Hippocampal formation (tissue), 2 donors: Measurements from ENCODE around the gene PXK.

Experiments used
- DNase-seq, 2 donors: peaks; one replicate each; lab custom pipeline; 2025; lab: John Stamatoyannopoulos, UW

Gene PXK

DNA sequence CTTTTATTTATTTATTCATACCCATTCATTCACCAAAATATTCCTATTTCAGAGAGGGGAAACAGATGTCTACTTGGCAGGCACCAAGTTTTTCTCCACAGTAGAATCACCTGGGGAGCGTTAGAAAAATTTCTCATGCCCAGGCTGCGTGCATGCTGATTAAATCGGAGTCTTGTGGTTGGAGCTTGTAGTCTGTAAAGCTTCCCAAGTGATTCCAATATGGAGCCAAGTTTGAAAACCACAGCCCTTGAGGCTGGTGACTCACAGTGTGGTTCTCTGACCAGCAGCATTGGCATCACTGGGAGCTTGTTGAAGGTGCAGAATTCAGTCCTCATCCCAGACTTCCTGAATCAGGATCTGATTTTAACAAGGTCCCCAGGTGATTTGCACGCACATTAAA lies 51.2 kb downstream of the PXK start:
- DNase-seq: no peak

DNA sequence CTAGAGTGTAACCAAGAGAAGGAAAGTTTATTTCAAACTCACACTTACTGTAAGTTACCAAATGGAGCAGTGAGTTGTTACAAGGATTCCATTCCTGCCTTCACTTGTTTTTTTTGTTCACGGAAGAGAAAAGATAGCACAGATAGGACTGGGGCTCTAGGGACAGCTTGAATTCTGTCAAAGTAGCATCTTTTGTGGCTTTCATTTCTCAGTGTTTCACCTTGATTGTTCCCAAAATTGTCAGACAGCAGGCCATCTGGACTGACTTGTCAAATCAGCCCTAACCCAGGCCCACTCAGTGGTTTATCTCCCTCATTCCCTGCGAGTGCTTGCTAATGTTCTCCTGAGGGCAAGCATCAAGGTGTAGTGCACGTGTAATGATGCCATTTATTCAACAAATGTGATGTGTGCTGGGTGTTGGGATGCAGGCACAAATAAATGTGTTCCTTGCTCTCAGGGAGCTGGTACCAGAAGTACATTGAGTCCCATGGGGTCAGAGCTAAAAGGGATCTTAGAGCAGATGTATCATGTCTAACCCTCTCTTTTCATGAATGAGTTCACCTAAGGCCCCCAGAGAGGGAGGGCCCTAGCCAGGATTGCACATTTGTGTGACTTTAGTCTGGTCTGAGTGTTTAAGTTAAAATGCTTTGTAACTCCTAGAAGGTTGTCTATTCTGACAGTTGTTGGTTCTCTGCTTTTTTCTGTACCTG lies 51.8 kb downstream of the PXK start:
- DNase-seq: no peak

DNA sequence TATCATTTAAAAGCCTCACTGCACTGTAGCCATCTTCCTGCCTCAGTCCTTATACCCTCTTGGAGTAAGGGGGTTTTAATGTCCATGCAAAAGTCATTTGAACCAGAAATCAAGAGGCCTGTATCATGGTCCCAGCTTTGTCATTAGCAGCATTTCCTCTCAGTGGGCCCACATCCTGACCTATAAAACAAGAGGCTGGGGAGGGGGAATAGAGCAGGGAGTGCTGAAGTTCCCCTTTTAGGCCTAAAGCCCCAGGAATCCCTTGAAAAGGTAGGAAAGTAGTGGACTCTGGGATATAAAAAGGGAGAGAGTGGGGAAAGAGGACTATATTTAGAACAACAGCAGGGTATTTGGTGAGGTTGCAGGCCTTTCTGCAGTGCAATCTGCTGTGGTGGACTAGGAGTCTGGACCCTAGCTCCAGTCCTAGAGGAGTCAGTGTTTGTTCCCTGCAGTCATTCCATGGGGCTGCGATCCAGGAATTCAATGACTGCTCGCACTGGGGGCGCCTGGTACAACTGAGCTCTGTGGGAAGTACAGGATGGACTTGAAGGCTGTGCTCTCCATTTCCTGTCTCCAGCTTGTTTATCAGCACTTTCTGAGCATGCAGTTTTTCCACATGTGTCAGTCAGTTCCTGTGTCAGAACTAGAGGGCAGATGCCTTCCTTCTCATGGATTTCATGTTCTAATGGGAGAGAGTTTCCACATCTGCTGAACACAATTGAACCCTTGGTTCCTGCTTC lies 54.1 kb downstream of the PXK start:
- DNase-seq: peak; percentile 83 to 91

DNA sequence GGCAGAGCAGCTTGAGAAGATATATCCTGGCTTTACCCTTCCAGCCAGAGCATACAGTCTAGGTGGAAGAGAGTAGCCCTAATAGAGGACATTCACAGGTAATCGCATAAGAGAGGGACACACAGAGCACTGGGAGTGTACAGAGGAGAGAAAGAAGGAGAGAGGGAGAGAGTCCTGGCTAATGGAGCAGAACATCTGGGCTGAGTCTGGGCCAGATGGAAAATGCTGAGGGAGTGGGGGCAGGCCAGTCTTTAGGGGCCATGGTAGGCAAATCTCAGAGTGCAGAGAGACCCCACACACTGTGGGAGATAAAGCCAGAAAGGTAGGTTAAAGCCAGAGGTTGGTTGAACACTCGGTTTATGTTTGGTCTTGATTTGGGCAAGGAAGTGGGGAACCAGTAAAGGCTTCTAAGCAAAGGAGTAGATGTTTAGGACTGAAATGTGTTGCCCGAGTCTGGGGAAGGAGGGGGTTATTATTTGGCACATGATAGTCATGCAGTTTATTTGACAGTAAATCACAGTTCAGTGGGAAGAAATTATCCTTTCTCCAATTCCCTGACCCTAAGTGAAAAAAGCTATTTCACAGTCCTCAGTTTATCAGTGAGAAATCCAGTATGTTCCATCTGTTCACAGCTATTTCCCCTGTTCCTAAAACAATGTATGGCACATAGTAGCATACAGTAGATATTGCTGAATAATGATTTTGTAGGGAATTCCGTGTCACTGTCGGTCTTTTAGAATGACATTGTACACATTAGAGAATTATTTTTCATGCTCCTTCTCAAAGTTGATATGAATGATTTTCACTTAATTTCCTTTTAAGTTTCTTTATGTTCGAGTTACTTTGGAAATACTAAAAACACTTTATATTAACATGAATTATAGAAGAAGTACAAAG lies 55.2 kb downstream of the PXK start:
- DNase-seq: no peak

DNA sequence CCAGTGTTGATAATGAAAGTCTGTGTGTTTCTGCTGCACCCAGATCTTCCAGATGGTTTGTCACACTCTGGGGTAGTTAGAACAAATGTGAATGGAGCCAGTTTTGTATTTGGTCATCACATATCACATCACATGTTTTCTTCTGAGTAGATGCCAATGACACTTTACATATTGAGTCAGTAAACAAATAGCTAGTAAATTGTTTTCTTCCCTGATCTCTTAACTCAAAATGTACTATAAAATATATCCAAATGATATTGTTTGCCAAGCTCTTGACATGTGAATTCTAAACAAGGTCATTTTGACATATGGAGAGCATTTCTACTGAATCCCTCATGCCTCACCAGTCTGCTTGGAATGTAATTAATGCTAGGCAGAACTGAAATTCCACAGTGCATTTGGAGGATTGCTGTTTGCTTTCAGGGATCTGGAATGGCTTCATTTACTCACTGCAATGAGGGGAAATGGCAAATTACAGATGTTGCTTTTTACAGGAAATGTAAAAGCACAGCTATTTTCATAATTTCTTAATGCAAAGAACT lies 55.9 kb downstream of the PXK start:
- peak in 1 of 2 donors; percentile 90 for DNase-seq

DNA sequence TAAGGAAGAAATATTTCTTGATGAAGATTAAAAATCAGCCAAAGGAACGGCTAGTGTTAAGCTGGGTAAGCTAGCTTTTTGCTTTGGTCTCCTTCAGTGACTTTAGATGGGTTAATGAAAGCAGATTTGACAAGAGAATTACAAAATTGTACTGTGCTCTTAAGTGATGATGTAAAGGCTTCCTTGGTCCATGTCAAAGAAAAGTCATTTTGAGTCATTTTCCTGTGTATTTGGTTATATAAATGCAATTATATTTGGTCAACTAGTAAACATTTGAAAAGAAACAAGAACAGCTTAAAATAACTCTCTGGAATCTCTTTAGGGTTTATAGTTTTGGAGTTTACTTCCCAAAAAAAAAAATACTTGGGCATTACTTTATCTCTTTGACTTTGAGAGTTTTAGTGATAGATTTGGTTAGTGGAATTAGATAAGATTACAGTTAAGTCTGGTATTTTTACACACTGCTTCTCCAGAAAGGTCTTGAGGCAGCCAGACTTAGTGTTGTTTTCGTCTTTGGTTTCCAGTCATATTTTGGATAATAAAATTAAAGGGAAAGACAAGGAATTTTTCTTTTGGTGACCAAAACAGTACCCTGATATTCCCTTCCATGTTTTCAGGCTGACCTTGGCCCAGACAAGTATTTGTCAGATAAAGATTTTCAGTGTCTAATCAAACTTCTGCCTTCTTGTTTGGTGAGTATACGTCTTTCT lies 58.6 kb downstream of the PXK start:
- DNase-seq: no peak

DNA sequence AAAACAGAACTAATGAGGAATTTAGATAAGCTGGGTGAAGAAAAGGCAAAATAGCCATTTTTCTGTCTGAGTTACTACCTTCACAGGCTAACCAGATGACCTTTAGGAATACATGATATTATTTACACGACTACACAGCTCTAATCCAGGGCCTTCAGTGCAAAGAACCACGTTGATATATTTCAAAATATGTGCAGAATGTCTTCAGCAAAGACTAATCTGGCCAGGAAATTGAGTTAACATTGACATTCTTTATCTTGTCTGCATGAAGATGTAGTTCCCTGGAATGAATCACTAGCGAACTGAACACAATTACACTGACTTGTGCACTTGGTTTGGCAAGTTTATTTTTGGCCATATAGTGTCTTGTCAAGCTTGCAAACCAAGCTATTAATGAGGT lies 59.5 kb downstream of the PXK start:
- no peak for DNase-seq

DNA sequence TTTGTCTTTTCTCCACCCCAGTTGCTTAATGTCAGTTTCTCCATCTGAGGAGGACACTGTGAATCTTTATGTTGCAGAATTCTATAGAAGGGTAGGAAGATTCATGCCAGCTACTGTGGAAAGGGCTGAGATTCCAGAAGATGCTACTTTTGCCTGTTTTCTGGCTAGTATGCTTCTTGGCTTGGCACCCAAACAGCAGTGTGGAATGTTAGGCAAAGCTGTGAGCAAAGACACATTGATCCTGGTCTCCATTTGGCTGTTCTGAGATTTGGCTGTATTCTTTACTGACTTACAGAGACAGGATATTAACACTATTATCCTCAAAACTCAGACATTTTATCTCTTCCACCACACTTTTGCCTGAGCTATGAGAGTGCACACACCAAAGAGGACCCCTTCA lies 61.6 kb downstream of the PXK start:
- DNase-seq: no peak

DNA sequence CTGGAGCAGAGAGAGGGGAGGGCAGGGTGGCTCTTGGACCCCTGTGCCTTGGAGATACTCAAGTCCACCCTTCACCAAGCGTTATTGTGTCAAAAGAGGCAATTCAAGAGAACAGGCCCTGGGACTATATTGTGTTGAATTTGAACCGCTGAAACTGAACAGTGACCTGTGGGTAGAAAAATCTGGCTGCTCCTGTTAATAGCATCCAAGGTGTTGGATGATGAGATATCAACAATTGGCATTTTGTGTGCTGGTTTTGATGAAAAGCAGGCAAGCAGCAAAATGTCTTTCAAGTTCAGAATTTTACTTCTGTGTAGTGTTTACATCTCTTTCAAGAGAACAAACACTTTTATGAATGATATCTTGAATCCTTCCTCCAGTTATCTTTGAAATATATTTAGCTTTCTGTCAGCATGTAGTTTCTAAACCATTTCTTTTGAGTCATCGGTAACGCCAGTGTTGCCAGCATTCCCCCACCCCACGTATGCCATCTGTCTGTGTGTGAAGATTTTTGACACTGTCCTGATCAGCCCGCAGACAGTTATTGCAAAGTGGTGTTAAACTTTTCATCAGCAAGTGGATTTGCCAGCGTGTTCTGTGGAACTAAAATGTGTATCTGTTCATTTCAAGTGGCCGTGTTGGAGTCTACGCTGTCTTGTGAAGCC lies 66.1 kb downstream of the PXK start:
- DNase-seq: no peak

DNA sequence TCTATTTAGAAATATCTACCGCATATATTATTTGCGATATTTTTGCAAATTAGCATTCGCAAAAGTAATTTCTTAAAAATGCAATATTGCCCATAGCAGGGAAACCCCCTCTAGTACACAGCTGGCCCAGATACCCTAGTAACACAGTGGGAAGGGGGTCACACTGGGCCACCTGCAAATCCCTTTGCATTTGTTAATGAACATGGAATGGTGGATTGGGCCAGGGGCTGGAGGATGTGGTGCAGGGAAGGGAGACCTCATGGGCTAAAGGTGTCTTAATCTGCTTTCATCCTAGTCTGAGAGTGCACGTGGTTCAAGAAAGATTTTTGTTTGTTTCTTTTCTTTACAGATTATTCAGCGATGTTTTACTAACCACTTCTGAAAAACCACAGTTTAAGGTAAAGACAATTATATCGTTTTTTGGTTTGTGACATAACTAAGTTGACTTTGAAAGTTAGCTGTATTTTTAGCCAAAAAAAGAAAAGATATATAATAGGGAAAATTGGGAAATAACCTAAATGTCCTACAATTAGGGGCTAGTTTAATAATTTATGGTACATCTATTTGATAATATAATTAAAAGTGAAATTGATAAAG lies 70.9 kb downstream of the PXK start:
- DNase-seq: no peak

DNA sequence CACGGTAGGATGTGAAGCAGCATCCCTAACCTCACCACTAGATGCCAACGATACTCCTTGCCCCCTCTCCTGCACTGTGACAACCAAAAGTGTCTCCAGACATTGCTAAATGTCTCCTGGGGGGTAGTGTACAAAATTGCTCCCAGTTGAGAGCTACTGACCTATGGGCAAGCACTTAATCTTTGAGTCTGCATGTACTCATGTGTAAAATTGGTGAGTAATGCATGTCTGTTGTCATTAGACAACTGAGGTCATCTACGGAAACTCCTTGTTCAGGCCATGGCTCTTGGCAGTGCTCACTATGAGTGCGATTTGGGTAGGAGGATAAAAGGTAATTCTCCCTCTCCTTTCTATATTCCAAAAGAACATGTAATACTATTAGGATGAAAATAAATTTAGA lies 71.7 kb downstream of the PXK start:
- DNase-seq: no peak

DNA sequence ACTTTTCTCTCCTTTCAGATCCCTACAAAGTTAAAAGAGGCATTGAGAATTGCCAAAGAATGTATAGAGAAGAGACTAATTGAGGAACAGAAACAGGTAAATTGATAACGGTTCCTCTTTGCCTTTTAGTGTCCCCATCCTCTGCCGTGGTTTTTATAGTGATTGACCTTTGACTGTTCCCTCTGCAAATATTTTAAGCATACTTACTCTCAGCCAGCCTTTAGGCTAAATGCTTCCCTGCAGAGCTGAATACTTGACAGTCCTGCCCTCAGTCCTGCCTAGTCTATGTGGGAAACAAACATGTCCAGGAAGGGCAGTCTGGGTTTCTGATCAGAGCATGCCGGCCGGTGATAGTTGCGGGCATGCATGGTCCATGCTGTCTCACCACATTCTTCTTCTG lies 76.2 kb downstream of the PXK start:
- no peak for DNase-seq

DNA sequence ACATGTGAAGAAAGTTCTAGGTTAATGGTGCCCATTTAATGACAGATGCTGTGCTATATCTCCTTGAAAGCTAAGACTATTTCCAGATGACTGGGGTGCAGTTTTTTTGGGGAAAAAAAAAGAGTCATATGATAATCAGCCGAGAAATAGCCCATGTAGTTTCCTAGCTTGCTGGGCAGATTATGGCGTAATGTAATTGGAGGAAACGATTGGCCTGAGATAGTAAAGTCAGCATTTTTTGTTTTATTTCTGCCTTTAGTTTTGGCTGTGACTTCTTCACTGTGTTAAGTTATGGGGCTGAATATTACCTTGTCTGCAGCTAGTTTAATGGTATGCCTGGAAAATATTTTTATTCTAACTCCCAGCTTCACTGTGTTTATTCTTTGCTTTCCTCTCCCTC lies 77.0 kb downstream of the PXK start:
- no peak for DNase-seq

DNA sequence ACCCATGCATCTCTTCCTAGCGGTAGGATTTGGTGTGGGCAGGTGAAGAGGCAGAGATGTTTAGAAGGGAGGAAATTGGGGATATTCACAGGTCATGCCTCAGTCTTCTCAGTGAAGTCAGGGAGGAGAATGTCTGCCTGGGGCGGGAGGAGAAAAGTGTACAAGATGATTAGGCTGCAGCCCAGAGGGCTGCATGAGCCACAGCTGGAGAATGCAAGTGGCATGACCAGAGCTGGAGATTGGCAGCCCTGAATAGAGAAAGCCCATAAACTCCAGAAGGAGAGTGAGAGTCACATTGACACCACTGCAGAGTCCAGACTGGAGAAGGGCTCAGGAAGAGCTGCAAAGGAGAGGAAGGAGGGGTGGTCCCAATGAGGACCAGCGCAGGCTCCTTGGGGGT lies 78.3 kb downstream of the PXK start:
- DNase-seq: no peak

DNA sequence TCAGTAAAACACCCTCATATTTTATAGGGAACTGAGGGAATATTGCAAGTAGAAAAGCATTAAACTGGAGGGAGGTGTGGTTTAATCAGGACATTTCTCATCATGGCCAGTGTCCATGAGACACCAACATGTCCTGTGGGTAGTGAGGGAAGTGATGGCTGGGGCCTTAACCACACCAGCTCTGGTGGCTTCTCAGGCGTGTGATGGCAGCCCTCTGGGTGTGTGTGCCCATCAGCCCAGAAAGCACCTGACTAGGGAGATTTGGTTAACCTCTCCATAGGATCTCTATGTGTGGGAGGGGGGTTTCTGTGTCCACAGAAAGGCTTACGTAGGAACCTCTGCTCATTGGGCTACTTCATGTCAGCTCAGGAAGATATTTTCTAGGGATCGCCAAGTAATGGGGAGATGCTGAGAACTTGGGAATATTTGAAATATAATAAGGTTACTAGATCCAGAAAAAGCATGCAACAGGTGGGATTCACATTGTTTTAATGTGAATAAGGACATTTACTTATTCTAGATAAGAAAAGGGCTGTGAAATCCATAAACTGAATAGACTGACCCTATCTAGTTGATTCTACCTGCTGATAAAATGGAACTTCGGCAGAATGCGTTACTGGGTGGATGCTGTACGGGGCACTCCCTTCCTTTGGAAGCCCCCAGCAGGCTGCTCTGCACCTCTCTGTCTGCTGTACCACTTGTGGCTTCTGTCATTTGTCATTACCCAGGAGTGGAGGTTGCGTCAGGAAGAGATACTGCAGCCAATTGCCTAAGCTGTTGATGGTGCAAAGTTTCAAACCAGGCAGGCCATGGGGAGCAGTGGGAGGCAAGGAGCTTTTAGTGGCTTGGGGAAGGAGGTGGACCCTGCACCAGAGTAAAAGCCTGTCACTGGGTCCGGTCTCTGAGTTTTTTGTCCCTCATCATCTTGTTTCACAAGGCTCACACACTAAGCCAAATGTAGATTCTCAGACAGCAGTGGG lies 79.4 kb downstream of the PXK start:
- no peak for DNase-seq

DNA sequence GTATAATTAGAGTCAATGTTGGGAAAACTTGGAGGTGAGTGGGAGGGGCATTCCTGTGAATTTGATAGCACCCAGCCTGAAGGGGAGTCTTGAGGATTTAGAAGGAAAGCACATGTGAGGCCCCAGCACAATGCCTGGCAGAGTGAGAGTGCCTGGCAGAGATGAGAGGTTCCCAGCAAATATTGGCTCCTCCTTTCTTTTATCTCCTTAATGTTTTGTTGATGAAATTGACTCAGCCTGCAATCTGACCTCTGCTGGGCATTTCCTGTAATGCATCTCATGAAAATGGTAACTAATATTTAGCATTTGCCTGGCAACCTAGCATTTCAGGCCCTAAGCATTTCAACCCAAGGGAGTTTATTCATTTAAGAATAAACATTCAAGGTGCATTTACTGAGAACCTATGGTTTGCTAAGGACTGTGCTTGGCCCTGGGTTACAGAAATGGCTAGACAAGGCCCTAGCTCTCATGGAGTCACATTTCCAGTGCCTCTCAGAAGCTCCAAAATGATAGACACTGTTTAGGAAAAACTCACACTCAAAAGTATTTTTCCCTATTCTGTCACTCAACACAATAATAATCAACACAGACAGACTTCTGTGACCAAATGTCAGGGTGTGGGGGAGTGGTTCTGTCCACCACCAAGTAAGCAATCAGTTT lies 82.0 kb downstream of the PXK start:
- peak; percentile 16 to 69 for DNase-seq

DNA sequence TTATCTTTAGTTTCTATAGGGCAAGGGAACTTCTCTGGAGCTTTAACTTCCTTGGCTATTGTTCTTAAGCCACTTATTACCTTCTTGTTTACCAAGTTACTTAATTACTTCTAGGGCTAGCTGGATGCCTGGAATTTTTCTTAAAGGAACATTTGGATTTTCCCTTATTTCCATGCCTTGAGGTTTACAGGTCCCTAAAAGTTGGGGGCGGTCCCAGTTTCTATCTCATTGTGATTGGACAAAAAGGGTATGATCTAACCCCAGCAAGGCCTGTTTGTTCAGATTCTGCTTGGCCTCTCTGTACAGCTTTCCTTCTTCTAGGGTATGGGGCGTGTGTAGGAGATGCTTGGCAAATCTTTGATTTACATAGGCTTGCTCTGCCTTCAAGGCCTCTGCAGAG lies 83.5 kb downstream of the PXK start:
- no peak for DNase-seq

DNA sequence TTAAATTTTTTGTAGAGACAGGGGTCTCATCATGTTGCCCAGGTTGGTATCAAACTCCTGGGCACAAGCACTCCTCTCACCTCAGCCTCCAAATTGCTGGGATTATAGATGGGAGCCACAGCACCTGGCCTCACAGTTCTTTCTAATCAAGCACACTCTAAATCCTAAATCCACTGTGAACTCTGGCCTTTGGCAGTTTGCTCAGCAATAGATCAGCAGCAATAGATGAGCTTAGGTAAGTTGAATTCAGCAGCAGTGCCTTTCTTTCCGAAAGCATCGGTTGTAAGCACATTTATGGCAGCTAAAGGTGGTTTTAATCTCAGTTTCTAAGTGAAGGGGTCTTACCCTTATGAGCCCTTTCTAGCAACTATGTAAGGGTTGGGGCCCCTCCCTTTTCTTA lies 84.4 kb downstream of the PXK start:
- no peak for DNase-seq

DNA sequence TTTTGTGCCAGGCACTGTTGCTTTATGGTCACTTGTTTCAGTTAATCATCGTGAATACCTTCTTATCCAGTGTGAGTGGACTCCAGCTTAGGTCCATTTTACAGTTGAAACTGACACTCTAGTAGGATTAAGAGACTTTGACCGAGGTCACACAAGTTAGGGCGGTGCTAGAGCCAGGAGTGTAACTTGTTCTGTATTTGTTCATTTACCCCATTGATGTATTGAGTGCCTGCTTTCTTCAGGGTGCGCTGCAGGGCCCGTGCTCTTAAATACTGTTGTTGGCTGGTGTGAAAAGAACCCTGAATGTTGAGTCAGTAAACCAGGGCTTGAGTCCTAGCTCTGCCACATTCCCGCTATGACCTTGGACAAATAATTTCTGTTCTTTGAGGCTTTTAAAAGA lies 85.5 kb downstream of the PXK start:
- no peak for DNase-seq
